ENCODE measurements around the gene TSEN15. TPM values are rescaled to one million over a fixed set of nuclear protein-coding genes. Genes with fewer than 3 reads are reported as not detected.

Gene TSEN15
- total and polyA plus RNA-seq, 2 of the 13 experiments (the other 11 are each of a cell fraction or from before 2014, with no cell fraction given), result 25.6 to 35.8 TPM

DNA sequence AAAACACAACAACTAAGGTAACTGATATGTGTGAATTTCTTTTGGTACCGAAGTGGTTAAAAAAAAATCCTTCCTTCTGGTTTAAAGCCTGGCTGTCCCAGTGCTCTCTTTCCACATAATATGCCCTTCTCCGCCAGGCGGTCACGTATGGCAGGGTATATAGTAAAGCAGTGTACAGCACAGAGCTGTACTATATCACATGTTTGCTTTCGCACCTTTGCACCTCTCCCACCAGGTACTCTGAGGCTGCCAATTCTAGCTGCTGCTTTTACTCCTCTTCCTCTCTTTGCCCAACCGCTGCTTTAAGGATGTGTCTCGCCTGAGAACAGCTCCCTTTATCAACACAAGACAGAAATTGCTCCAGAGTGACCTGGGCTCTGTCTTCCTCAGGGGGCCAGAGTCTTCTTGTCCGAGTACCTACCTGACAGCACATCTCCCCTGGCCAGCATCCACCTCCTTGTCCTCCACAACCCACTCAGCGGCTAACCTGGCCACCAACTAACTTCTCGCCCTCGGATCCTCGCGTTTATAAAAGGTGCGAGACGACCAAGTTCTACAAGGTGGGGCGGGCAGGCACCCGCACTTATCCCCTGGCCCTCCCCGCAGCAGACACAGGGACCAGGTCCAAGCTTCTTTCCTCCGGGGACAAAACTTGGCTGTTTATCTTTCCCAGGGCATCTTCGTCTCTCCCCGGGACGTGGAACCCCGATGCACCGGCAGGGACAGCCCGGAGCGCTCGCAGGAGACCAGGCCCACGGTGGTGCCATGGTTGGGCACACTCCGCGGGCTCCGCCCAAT lies 15.6 kb upstream of the TSEN15 start (continued):
- TF ChIP-seq, protein P1, sequence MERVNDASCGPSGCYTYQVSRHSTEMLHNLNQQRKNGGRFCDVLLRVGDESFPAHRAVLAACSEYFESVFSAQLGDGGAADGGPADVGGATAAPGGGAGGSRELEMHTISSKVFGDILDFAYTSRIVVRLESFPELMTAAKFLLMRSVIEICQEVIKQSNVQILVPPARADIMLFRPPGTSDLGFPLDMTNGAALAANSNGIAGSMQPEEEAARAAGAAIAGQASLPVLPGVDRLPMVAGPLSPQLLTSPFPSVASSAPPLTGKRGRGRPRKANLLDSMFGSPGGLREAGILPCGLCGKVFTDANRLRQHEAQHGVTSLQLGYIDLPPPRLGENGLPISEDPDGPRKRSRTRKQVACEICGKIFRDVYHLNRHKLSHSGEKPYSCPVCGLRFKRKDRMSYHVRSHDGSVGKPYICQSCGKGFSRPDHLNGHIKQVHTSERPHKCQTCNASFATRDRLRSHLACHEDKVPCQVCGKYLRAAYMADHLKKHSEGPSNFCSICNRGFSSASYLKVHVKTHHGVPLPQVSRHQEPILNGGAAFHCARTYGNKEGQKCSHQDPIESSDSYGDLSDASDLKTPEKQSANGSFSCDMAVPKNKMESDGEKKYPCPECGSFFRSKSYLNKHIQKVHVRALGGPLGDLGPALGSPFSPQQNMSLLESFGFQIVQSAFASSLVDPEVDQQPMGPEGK (CRISPR knock-in tag; IDR thresholded peaks at IDR 0.05), result no peak; the same call in 1 of the 2 replicates
- TF ChIP-seq ZNF292 (CRISPR knock-in tag; IDR thresholded peaks at IDR 0.05; ENCODE audit: borderline replicate concordance, low read depth) (no peak), DR1 (CRISPR knock-in tag; IDR thresholded peaks at IDR 0.05) (no peak; the same call in 1 of the 2 replicates), MTA1 (CRISPR knock-in tag; IDR thresholded peaks at IDR 0.05; ENCODE audit: borderline replicate concordance) (0 out of 2 replicates have a peak, but pooled peaks have one; percentile 5), HOXA3 (CRISPR knock-in tag; IDR thresholded peaks at IDR 0.05) (0 out of 2 replicates have a peak, but pooled peaks have one; percentile 23), ZNF432 (CRISPR knock-in tag; IDR thresholded peaks at IDR 0.05; ENCODE audit: borderline replicate concordance) (no peak), TBX2 (CRISPR knock-in tag; IDR thresholded peaks at IDR 0.05; ENCODE audit: borderline replicate concordance) (peak; percentile 61), MAZ (IDR thresholded peaks at IDR 0.05; ENCODE audit: borderline replicate concordance, low read depth, low read length) (no peak), MAZ (CRISPR knock-in tag; IDR thresholded peaks at IDR 0.05; ENCODE audit: low read depth) (0 out of 2 replicates have a peak, but pooled peaks have one; percentile 30)
- TF ChIP-seq, protein P2, sequence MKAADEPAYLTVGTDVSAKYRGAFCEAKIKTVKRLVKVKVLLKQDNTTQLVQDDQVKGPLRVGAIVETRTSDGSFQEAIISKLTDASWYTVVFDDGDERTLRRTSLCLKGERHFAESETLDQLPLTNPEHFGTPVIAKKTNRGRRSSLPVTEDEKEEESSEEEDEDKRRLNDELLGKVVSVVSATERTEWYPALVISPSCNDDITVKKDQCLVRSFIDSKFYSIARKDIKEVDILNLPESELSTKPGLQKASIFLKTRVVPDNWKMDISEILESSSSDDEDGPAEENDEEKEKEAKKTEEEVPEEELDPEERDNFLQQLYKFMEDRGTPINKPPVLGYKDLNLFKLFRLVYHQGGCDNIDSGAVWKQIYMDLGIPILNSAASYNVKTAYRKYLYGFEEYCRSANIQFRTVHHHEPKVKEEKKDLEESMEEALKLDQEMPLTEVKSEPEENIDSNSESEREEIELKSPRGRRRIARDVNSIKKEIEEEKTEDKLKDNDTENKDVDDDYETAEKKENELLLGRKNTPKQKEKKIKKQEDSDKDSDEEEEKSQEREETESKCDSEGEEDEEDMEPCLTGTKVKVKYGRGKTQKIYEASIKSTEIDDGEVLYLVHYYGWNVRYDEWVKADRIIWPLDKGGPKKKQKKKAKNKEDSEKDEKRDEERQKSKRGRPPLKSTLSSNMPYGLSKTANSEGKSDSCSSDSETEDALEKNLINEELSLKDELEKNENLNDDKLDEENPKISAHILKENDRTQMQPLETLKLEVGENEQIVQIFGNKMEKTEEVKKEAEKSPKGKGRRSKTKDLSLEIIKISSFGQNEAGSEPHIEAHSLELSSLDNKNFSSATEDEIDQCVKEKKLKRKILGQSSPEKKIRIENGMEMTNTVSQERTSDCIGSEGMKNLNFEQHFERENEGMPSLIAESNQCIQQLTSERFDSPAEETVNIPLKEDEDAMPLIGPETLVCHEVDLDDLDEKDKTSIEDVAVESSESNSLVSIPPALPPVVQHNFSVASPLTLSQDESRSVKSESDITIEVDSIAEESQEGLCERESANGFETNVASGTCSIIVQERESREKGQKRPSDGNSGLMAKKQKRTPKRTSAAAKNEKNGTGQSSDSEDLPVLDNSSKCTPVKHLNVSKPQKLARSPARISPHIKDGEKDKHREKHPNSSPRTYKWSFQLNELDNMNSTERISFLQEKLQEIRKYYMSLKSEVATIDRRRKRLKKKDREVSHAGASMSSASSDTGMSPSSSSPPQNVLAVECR (CRISPR knock-in tag; IDR thresholded peaks at IDR 0.05; ENCODE audit: borderline replicate concordance), result no peak
- TF ChIP-seq, protein P3, sequence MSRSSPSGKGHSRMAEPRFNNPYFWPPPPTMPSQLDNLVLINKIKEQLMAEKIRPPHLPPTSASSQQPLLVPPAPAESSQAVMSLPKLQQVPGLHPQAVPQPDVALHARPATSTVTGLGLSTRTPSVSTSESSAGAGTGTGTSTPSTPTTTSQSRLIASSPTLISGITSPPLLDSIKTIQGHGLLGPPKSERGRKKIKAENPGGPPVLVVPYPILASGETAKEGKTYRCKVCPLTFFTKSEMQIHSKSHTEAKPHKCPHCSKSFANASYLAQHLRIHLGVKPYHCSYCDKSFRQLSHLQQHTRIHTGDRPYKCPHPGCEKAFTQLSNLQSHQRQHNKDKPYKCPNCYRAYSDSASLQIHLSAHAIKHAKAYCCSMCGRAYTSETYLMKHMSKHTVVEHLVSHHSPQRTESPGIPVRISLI (CRISPR knock-in tag; IDR thresholded peaks at IDR 0.05; ENCODE audit: borderline replicate concordance), result 0 out of 2 replicates have a peak, but pooled peaks have one; percentile 18
- TF ChIP-seq, protein P4, sequence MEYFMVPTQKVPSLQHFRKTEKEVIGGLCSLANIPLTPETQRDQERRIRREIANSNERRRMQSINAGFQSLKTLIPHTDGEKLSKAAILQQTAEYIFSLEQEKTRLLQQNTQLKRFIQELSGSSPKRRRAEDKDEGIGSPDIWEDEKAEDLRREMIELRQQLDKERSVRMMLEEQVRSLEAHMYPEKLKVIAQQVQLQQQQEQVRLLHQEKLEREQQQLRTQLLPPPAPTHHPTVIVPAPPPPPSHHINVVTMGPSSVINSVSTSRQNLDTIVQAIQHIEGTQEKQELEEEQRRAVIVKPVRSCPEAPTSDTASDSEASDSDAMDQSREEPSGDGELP (IDR thresholded peaks at IDR 0.05; ENCODE audit: borderline replicate concordance, low read depth), result no peak
- TF ChIP-seq, protein P5, sequence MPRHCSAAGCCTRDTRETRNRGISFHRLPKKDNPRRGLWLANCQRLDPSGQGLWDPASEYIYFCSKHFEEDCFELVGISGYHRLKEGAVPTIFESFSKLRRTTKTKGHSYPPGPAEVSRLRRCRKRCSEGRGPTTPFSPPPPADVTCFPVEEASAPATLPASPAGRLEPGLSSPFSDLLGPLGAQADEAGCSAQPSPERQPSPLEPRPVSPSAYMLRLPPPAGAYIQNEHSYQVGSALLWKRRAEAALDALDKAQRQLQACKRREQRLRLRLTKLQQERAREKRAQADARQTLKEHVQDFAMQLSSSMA (CRISPR knock-in tag; IDR thresholded peaks at IDR 0.05), result no peak
- TF ChIP-seq, protein P6, sequence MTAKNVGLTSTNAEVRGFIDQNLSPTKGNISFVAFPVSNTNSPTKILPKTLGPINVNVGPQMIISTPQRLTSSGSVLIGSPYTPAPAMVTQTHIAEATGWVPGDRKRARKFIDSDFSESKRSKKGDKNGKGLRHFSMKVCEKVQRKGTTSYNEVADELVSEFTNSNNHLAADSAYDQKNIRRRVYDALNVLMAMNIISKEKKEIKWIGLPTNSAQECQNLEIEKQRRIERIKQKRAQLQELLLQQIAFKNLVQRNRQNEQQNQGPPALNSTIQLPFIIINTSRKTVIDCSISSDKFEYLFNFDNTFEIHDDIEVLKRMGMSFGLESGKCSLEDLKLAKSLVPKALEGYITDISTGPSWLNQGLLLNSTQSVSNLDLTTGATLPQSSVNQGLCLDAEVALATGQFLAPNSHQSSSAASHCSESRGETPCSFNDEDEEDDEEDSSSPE (CRISPR knock-in tag; IDR thresholded peaks at IDR 0.05), result peak; percentile 32; the same call in 1 of the 2 replicates

All from HepG2 (cell line).